Measurements from ENCODE around the gene SLC12A5.

DNA sequence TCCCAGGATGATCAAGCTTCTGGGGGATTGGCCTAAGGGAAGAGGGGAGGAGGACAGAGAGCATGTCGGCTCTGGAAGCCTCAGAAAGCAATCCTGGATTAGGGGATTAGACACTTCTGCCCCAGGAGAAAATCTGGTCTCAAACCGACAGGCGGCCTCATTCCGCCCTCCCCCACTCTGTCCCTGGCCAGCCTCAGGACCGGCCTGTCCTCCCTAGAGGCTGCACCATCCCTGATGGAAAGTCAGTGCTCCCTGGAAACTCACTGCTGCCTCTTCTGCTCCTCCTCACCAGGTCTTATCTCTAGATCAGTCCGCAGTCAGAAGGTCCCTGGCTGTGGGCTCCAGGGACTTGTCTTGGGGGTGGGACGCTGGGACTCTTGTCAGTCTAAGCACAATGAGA lies 905 bp upstream of the SLC12A5 start:
- TF ChIP-seq, protein P1, sequence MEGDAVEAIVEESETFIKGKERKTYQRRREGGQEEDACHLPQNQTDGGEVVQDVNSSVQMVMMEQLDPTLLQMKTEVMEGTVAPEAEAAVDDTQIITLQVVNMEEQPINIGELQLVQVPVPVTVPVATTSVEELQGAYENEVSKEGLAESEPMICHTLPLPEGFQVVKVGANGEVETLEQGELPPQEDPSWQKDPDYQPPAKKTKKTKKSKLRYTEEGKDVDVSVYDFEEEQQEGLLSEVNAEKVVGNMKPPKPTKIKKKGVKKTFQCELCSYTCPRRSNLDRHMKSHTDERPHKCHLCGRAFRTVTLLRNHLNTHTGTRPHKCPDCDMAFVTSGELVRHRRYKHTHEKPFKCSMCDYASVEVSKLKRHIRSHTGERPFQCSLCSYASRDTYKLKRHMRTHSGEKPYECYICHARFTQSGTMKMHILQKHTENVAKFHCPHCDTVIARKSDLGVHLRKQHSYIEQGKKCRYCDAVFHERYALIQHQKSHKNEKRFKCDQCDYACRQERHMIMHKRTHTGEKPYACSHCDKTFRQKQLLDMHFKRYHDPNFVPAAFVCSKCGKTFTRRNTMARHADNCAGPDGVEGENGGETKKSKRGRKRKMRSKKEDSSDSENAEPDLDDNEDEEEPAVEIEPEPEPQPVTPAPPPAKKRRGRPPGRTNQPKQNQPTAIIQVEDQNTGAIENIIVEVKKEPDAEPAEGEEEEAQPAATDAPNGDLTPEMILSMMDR (IDR thresholded peaks at IDR 0.05), result no peak
- no peak for TF ChIP-seq POLR2A (IDR thresholded peaks at IDR 0.05)

All from right lobe of liver (tissue), 4 donors.